ENCODE measurements around the gene IGFN1.

IGFN1 gene

GRCh38 chr1:201269281-201269680 is 78.7 kb downstream of the IGFN1 start:
- Mint-ChIP-seq H3K4me3 (no peak overlapping the region), H3K4me1 (no peaks in the 10 kb centered on the region), H3K27ac (no peak overlapping the region), H3K27me3 (peaks cover 30% of the 10 kb centered on the region), H3K9me3 (no peaks in the 10 kb centered on the region), H3K36me3 (no peaks in the 10 kb centered on the region)
- CTCF ChIA-PET: no interaction called here
- DNase-seq: no peak

DNA sequence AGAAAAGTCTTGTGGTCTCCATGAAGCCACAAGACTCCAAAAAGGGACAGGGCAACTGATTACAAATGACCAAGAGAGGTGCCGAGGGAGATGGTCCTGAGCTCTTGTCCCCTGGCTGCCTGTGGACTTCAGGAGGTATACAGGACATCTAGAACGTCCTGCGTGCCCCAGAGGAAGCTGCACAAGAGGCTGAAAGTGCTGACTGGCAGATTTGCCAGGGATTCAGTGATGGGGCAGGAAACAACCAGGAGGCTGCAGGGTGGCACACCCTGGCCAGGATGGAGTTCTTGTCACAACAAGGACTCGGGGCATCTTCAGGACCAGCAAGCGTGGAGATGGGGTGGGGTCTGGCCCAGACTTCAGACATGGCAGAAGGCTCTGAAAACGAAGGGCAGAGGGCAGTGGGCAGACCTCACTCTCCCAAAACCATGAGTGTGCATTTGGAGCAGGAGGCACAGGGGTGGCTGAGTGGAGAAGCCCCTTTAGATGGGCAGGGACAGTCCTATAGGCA is 79.3 kb downstream of the IGFN1 start:
- H3K27ac Mint-ChIP-seq: no peak overlapping the region
- H3K36me3 Mint-ChIP-seq: no peaks in the 10 kb centered on the region
- no peaks in the 10 kb centered on the region for H3K4me1 Mint-ChIP-seq
- no peak overlapping the region for H3K4me3 Mint-ChIP-seq
- no peaks in the 10 kb centered on the region for H3K9me3 Mint-ChIP-seq
- CTCF ChIA-PET: no interaction called here
- H3K27me3 Mint-ChIP-seq: peaks cover 26% of the 10 kb centered on the region
- no peak for DNase-seq

- Mint-ChIP-seq H3K36me3 (no peaks in the 10 kb centered on the region), H3K27ac (no peak overlapping the region), H3K4me1 (no peaks in the 10 kb centered on the region), H3K27me3 (peaks cover 26% of the 10 kb centered on the region), H3K9me3 (no peaks in the 10 kb centered on the region), H3K4me3 (no peak overlapping the region)
- CTCF ChIA-PET: interaction anchor here (0.6 kb wide), 1 partner anchor 260 kb away, joined by 3 read pairs; no protein-coding TSS in a partner anchor
- DNase-seq: no peak
These were observed 80.2 kb downstream of the IGFN1 start for GRCh38 chr1:201270616-201271390.

GRCh38 chr1:201272799-201273198 is 82.2 kb downstream of the IGFN1 start:
- no peak overlapping the region for H3K27ac Mint-ChIP-seq
- no peaks in the 10 kb centered on the region for H3K9me3 Mint-ChIP-seq
- no peak for DNase-seq
- H3K27me3 Mint-ChIP-seq: peaks cover 32% of the 10 kb centered on the region
- CTCF ChIA-PET: no interaction called here
- H3K36me3 Mint-ChIP-seq: no peaks in the 10 kb centered on the region
- no peaks in the 10 kb centered on the region for H3K4me1 Mint-ChIP-seq
- no peak overlapping the region for H3K4me3 Mint-ChIP-seq

DNA sequence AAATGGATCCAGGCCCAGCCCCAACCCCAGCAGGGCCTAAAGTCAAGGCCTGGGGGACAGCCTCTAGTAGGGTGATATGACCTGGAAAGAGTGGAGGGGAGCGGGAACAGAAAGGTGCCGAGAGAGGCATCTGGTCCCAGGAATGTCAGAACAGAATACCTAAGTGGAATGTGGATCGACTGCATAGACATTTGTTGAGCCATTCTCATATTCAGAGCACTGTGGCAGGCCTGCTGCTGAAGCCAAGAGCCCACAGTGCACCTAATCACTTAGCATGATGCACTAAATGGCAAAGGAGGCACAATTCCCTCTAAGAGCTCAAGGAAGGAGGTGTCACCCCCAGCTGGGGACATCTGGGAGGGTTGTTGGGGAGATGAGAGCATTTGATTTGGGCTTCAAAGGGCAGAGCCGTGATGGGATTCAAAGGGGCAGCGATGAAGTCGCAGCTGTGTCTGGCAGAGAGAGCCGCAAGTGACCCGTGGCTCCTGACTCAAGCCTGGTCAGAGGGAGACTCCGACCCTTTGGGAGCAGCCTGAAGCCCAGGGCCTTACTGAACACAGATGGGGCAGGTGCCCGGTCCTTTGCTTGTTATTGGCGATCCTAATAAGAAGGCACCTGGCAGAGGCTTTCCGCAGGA is 84.1 kb downstream of the IGFN1 start:
- no peaks in the 10 kb centered on the region for H3K4me1 Mint-ChIP-seq
- no peaks in the 10 kb centered on the region for H3K9me3 Mint-ChIP-seq
- no peak overlapping the region for H3K27ac Mint-ChIP-seq
- no peak overlapping the region for H3K4me3 Mint-ChIP-seq
- H3K36me3 Mint-ChIP-seq: no peaks in the 10 kb centered on the region
- CTCF ChIA-PET: no interaction called here
- H3K27me3 Mint-ChIP-seq: peaks cover 34% of the 10 kb centered on the region
- no peak for DNase-seq

- no peak for DNase-seq
- Mint-ChIP-seq H3K27me3 (peaks cover 36% of the 10 kb centered on the region), H3K9me3 (no peaks in the 10 kb centered on the region), H3K4me3 (no peak overlapping the region), H3K4me1 (no peaks in the 10 kb centered on the region), H3K27ac (no peak overlapping the region), H3K36me3 (no peaks in the 10 kb centered on the region)
- CTCF ChIA-PET: no interaction called here
These were observed 84.6 kb downstream of the IGFN1 start for GRCh38 chr1:201275253-201275666.

DNA sequence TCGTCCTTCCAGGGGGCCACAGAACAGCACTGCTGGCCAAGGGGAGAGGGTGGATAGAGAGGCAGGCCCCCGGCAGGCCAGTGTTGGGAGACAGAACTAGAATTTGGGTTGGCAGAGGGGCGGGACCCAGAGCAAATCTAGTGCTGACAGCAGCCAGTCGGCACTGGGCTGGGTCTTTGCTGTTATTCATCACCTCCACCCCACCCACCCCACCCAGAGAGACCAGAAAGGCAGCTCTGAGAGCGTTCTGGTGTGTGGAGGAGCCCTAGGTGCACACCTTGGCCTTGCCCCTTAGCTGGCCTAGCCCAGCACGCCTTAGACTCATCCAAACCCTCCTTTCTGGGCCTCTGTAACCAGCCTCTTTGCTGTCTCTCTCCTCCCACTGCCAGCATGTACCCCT is 86.3 kb downstream of the IGFN1 start:
- no peak for DNase-seq

DNA sequence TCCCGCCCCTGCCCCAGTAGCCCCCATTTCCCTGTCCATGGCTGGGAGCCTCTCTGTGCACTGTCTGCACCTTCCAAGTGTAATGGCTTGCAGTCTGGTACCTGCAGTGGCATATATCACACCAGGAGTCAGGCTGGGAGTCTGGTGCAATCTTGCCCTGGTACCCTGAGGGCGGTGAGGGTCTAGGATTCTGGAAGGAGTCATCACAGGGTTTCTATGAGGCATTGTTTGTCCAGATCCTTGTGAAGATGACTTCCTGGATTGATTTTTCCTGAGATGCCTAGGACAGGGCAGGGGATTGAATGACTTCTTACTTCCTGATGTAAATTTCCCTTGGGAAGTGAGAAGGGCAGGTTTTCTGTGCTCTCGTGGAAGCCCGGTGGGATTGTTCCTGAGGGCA is 86.8 kb downstream of the IGFN1 start:
- no peaks in the 10 kb centered on the region for H3K9me3 Mint-ChIP-seq
- H3K27me3 Mint-ChIP-seq: peaks cover 46% of the 10 kb centered on the region
- no peak for DNase-seq
- H3K36me3 Mint-ChIP-seq: no peaks in the 10 kb centered on the region
- no peaks in the 10 kb centered on the region for H3K4me1 Mint-ChIP-seq
- CTCF ChIA-PET: no interaction called here
- no peak overlapping the region for H3K4me3 Mint-ChIP-seq
- no peak overlapping the region for H3K27ac Mint-ChIP-seq

More for the DNA sequence above, 86.3 kb downstream of the IGFN1 start:
- peaks cover 41% of the 10 kb centered on the region for H3K27me3 Mint-ChIP-seq
- CTCF ChIA-PET: no interaction called here
- H3K27ac Mint-ChIP-seq: no peak overlapping the region
- no peaks in the 10 kb centered on the region for H3K4me1 Mint-ChIP-seq
- H3K4me3 Mint-ChIP-seq: no peak overlapping the region
- H3K9me3 Mint-ChIP-seq: no peaks in the 10 kb centered on the region
- no peaks in the 10 kb centered on the region for H3K36me3 Mint-ChIP-seq
